GM21717 (cell line): Measurements from ENCODE around the gene COASY.

Source experiments
- ATAC-seq: cut with Tn5 transposase; IDR thresholded peaks from one replicate; pipeline ENCODE4 v1.9.1; 2021; ENCODE audit warnings: mild to moderate bottlenecking, moderate library complexity; ENCODE audit not compliant: unreplicated experiment

The COASY gene

GRCh38 chr17:42561897-42562387 is at the start of gene COASY:
COASY (plus strand) TSS chr17:42562148; CDS start chr17:42562623, 475 bp downstream.
- ATAC-seq: peak; percentile 43

GRCh38 chr17:42512246-42512645 is 49.7 kb upstream of the COASY start:
- ATAC-seq: no peak

GRCh38 chr17:42512733-42513251 is 49.2 kb upstream of the COASY start:
- no peak for ATAC-seq

- no peak for ATAC-seq
These were observed 48.3 kb upstream of the COASY start for GRCh38 chr17:42513686-42514085.

- no peak for ATAC-seq
These were observed 47.7 kb upstream of the COASY start for GRCh38 chr17:42514279-42514678.

- ATAC-seq: no peak
These were observed 47.1 kb upstream of the COASY start for GRCh38 chr17:42514867-42515266.

GRCh38 chr17:42517516-42517915 is 44.4 kb upstream of the COASY start:
- no peak for ATAC-seq

GRCh38 chr17:42518046-42518754 is 43.7 kb upstream of the COASY start:
- no peak for ATAC-seq

- ATAC-seq: no peak
These were observed 43.0 kb upstream of the COASY start for GRCh38 chr17:42518755-42519545.

GRCh38 chr17:42519546-42520491 is 42.1 kb upstream of the COASY start:
- ATAC-seq: no peak

GRCh38 chr17:42520540-42520951 is 41.4 kb upstream of the COASY start:
- no peak for ATAC-seq

- no peak for ATAC-seq
These were observed 40.9 kb upstream of the COASY start for GRCh38 chr17:42521036-42521435.

- ATAC-seq: no peak
These were observed 40.2 kb upstream of the COASY start for GRCh38 chr17:42521666-42522262.

- no peak for ATAC-seq
These were observed 39.6 kb upstream of the COASY start for GRCh38 chr17:42522263-42522790.

- no peak for ATAC-seq
These were observed 39.1 kb upstream of the COASY start for GRCh38 chr17:42522798-42523278.

GRCh38 chr17:42525221-42525620 is 36.7 kb upstream of the COASY start:
- ATAC-seq: no peak

- no peak for ATAC-seq
These were observed 35.9 kb upstream of the COASY start for GRCh38 chr17:42526031-42526444.

GRCh38 chr17:42527932-42528331 is 34.0 kb upstream of the COASY start:
- ATAC-seq: no peak

GRCh38 chr17:42529061-42529460 is 32.9 kb upstream of the COASY start:
- ATAC-seq: no peak

GRCh38 chr17:42530952-42531454 is 30.9 kb upstream of the COASY start:
- no peak for ATAC-seq
